ENCODE results near the gene SLC35F3. TPM values are rescaled to one million over a fixed set of nuclear protein-coding genes. Genes with fewer than 3 reads are reported as not detected.

The SLC35F3 gene
- total RNA-seq, 2 donors from 2014 or later: 14.4 to 14.8 TPM

- Histone ChIP-seq H3K27me3 (ENCODE audit: control insufficient read depth, insufficient read depth, low read length, poor library complexity, severe bottlenecking) (no peaks in the 10 kb centered on the region), H3K9ac (ENCODE audit: extremely low read depth, low read length, poor library complexity, severe bottlenecking) (no peak overlapping the region), H3K4me1 (ENCODE audit: control insufficient read depth, insufficient read depth, low read length) (peaks cover 9% of the 10 kb centered on the region), H3K36me3 (ENCODE audit: control insufficient read depth, insufficient read depth, low read length) (peaks cover 5% of the 10 kb centered on the region), H3K27ac (ENCODE audit: low read depth, low read length) (no peak overlapping the region), H3K4me3 (ENCODE audit: low read length) (no peak overlapping the region), H3K9me3 (ENCODE audit: control insufficient read depth, low read length) (peaks cover 24% of the 10 kb centered on the region)
- H3K36me3 Mint-ChIP-seq (ENCODE audit: low read depth): peaks cover 26% of the 10 kb centered on the region
- H3K9me3 Mint-ChIP-seq: peaks cover 37% of the 10 kb centered on the region
- peaks cover 2% of the 10 kb centered on the region for H3K27me3 Mint-ChIP-seq (ENCODE audit: insufficient read depth)
- peaks cover 17% of the 10 kb centered on the region for H3K4me1 Mint-ChIP-seq
- no peak for DNase-seq
- H3K4me3 Mint-ChIP-seq: no peak overlapping the region
- TF ChIP-seq CTCF (conservative IDR thresholded peaks at IDR 0.05): no peak
- no peak overlapping the region for H3K27ac Mint-ChIP-seq
- WGBS, 2 experiments (ENCODE audit: insufficient coverage in 1 of 2, insufficient read length in 1 of 2): 84 to 89% methylated on average over 3 to 7 of the region's 7 CpGs
Measured at GRCh38 chr1:233919786-233920185, 15.3 kb downstream of the SLC35F3 start.

- Mint-ChIP-seq H3K4me3 (no peak overlapping the region), H3K9me3 (peaks cover 13% of the 10 kb centered on the region), H3K36me3 (ENCODE audit: low read depth) (peaks cover 6% of the 10 kb centered on the region), H3K4me1 (no peaks in the 10 kb centered on the region), H3K27ac (no peak overlapping the region), H3K27me3 (ENCODE audit: insufficient read depth) (no peaks in the 10 kb centered on the region)
- Histone ChIP-seq H3K4me3 (ENCODE audit: low read length) (no peak overlapping the region), H3K36me3 (ENCODE audit: control insufficient read depth, insufficient read depth, low read length) (no peaks in the 10 kb centered on the region), H3K9me3 (ENCODE audit: control insufficient read depth, low read length) (peaks cover 5% of the 10 kb centered on the region), H3K9ac (ENCODE audit: extremely low read depth, low read length, poor library complexity, severe bottlenecking) (no peak overlapping the region), H3K27ac (ENCODE audit: low read depth, low read length) (no peak overlapping the region), H3K4me1 (ENCODE audit: control insufficient read depth, insufficient read depth, low read length) (no peaks in the 10 kb centered on the region), H3K27me3 (ENCODE audit: control insufficient read depth, insufficient read depth, low read length, poor library complexity, severe bottlenecking) (no peaks in the 10 kb centered on the region)
- WGBS, 2 experiments (ENCODE audit: insufficient coverage in 1 of 2, insufficient read length in 1 of 2): 87 to 100% methylated on average over 1 to 2 of the region's 2 CpGs
- no peak for DNase-seq
- TF ChIP-seq CTCF (conservative IDR thresholded peaks at IDR 0.05): no peak
Measured at GRCh38 chr1:233928123-233928522, 23.6 kb downstream of the SLC35F3 start.

GRCh38 chr1:233933339-233933738 is 28.9 kb downstream of the SLC35F3 start:
- WGBS, 2 experiments (ENCODE audit: insufficient coverage in 1 of 2, insufficient read length in 1 of 2): 87 to 100% methylated on average over 2 to 4 of the region's 4 CpGs
- H3K36me3 Mint-ChIP-seq (ENCODE audit: low read depth): no peaks in the 10 kb centered on the region
- H3K4me1 Mint-ChIP-seq: no peaks in the 10 kb centered on the region

More at GRCh38 chr1:233933339-233933738, 28.9 kb downstream of the SLC35F3 start:
- H3K4me3 ChIP-seq (ENCODE audit: low read length): no peak overlapping the region
- H3K9ac ChIP-seq (ENCODE audit: extremely low read depth, low read length, poor library complexity, severe bottlenecking): no peak overlapping the region
- peaks cover 2% of the 10 kb centered on the region for H3K27me3 Mint-ChIP-seq (ENCODE audit: insufficient read depth)
- no peaks in the 10 kb centered on the region for H3K27me3 ChIP-seq (ENCODE audit: control insufficient read depth, insufficient read depth, low read length, poor library complexity, severe bottlenecking)
- H3K4me1 ChIP-seq (ENCODE audit: control insufficient read depth, insufficient read depth, low read length): no peaks in the 10 kb centered on the region
- no peaks in the 10 kb centered on the region for H3K36me3 ChIP-seq (ENCODE audit: control insufficient read depth, insufficient read depth, low read length)
- TF ChIP-seq CTCF (conservative IDR thresholded peaks at IDR 0.05): no peak
- no peaks in the 10 kb centered on the region for H3K9me3 Mint-ChIP-seq
- no peak overlapping the region for H3K27ac ChIP-seq (ENCODE audit: low read depth, low read length)
- no peaks in the 10 kb centered on the region for H3K9me3 ChIP-seq (ENCODE audit: control insufficient read depth, low read length)
- H3K27ac Mint-ChIP-seq: no peak overlapping the region
- no peak for DNase-seq
- no peak overlapping the region for H3K4me3 Mint-ChIP-seq
